Calu3 (cell line): ENCODE data around the gene USP5. TPM values are rescaled to one million over a fixed set of nuclear protein-coding genes. Genes with fewer than 3 reads are reported as not detected.
"Not testable (repeated sequence)": the region's sequence is repeated elsewhere in the genome, so short reads cannot be mapped to it uniquely, and the experiment has no call there.

Source experiments
- BruUV-seq: library from RNA; stranded (reverse); fragments of 400-500 nt; replicated peaks from 2 replicates; lab custom pipeline; 2021; lab: Mats Ljungman, UMichigan
- CTCF ChIA-PET: fragments of 300-600 bp; sonication (Branson Sonifier 250); formaldehyde crosslinking; loops from one replicate; lab custom pipeline; 2022; ENCODE audit warnings: antibody characterized with exemption; lab: Charles Lee
- DNase-seq: peaks from one replicate; pipeline ENCODE4 v3.0.0; 2022
- H3K27ac Mint-ChIP-seq: one replicate; pipeline ENCODE4 v1.8.0; 2022; ENCODE audit warnings: mixed read lengths; ENCODE audit not compliant: unreplicated experiment
- H3K27me3 Mint-ChIP-seq: one replicate; pipeline ENCODE4 v1.8.0; 2022; ENCODE audit warnings: mixed read lengths; ENCODE audit not compliant: unreplicated experiment
- H3K36me3 Mint-ChIP-seq: one replicate; pipeline ENCODE4 v1.8.0; 2022; ENCODE audit warnings: mild to moderate bottlenecking, moderate library complexity, mixed read lengths; ENCODE audit not compliant: insufficient read depth, unreplicated experiment
- H3K4me1 Mint-ChIP-seq: one replicate; pipeline ENCODE4 v1.8.0; 2022; ENCODE audit warnings: mild to moderate bottlenecking, low read depth, mixed read lengths; ENCODE audit not compliant: unreplicated experiment
- H3K4me3 Mint-ChIP-seq: one replicate; pipeline ENCODE4 v1.8.0; 2022; ENCODE audit warnings: mild to moderate bottlenecking, low read depth, moderate library complexity, mixed read lengths; ENCODE audit not compliant: unreplicated experiment
- H3K9me3 Mint-ChIP-seq: one replicate; pipeline ENCODE4 v1.8.0; 2022; ENCODE audit warnings: low read depth, mixed read lengths; ENCODE audit not compliant: unreplicated experiment
- CTCF ChIP-seq: fragments of 200-600 bp; IDR thresholded peaks from one replicate; pipeline ENCODE4 v1.8.0; 2022; ENCODE audit warnings: antibody characterized with exemption; ENCODE audit not compliant: unreplicated experiment
- intact Hi-C: fragments of 100-400 bp; cut with micrococcal nuclease; formaldehyde crosslinking; loops from one replicate; pipeline ENCODE4 v1.10.0; 2022; ENCODE audit not compliant: unreplicated experiment
- total RNA-seq: library from RNA; stranded (reverse); gene quantifications from 2 replicates; pipeline ENCODE4 v1.2.3, GENCODE V29; 2022

USP5 gene
- total RNA-seq, 1 experiment from 2014 or later: 128 TPM

DNA sequence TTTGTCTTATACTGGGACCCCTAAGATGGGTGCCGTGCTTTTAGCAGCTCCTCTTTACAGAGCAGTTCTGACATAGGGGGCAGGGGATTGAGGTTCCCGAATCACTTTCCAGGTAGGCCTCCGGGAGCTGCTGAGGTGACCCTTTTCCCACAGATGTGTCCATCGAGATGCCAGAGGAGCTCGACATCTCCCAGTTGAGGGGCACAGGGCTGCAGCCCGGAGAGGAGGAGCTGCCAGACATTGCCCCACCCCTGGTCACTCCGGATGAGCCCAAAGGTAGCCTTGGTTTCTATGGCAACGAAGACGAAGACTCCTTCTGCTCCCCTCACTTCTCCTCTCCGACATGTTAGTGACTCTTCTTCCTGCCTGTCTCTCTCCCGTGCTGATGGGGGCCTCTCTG, 11.1 kb downstream of the USP5 start:
- Mint-ChIP-seq H3K9me3 (no peaks in the 10 kb centered on the region), H3K27me3 (no peaks in the 10 kb centered on the region), H3K27ac (no peak overlapping the region), H3K36me3 (peaks cover 39% of the 10 kb centered on the region), H3K4me1 (no peaks in the 10 kb centered on the region), H3K4me3 (no peak overlapping the region)
- TF ChIP-seq CTCF: no peak
- BruUV-seq: no TSS peak
- CTCF ChIA-PET: no interaction called here
- DNase-seq: no peak
- intact Hi-C loops: no loop called here

- H3K27ac Mint-ChIP-seq: no peak overlapping the region
- no peaks in the 10 kb centered on the region for H3K27me3 Mint-ChIP-seq
- CTCF ChIA-PET: interaction anchor here (0.6 kb wide), 1 partner anchor 576 kb away, joined by 4 read pairs; no protein-coding TSS in a partner anchor
- peaks cover 6% of the 10 kb centered on the region for H3K4me1 Mint-ChIP-seq
- DNase-seq: no peak
- intact Hi-C loops: no loop called here
- no peak overlapping the region for H3K4me3 Mint-ChIP-seq
- no peak for TF ChIP-seq CTCF
- no TSS peak for BruUV-seq
- H3K36me3 Mint-ChIP-seq: peaks cover 46% of the 10 kb centered on the region
- no peaks in the 10 kb centered on the region for H3K9me3 Mint-ChIP-seq
Observed at GRCh38 chr12:6863586-6864321, 11.8 kb downstream of the USP5 start.

DNA sequence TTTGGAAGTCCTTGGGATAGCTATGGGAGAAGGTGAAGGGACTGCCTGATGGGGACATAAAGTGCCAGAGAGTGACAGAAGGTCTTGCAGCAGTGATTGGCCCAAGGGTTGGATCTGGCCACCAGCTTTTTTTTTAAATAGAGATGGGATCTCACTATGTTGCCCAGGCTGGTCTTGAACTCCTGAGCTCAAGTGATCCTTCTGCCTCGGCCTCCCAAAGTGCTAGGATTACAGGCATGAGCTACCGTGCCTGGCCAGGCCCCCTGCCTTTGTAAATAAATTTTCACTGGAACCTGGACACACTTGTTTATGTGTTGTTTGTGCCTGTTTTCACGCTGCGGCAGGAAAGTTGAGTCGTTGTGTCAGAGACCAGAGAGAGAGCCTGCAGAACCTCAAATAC, 13.4 kb downstream of the USP5 start:
- CTCF ChIA-PET: interaction anchor here (0.6 kb wide), 1 partner anchor 189 kb away, joined by 3 read pairs; no protein-coding TSS in a partner anchor
- not testable (repeated sequence) for H3K27me3 Mint-ChIP-seq, H3K9me3 Mint-ChIP-seq, H3K4me3 Mint-ChIP-seq, DNase-seq, BruUV-seq, H3K27ac Mint-ChIP-seq
- Mint-ChIP-seq H3K36me3 (peaks cover 61% of the 10 kb centered on the region), H3K4me1 (peaks cover 22% of the 10 kb centered on the region)
- intact Hi-C loops: loop anchor here (5.0 kb wide), 2 partner anchors 62 to 77 kb away; partner anchors contain the start of genes ATN1, C12orf57 and RNU7-1

- H3K4me1 Mint-ChIP-seq: peaks cover 32% of the 10 kb centered on the region
- CTCF ChIA-PET: interaction anchor here (0.7 to 1.0 kb wide), 3 partner anchors 14 to 571 kb away, joined by 4 to 6 read pairs (median 5); partner anchors contain the start of gene USP5
- DNase-seq: no peak
- peaks cover 72% of the 10 kb centered on the region for H3K36me3 Mint-ChIP-seq
- no peak for TF ChIP-seq CTCF
- no TSS peak for BruUV-seq
- intact Hi-C loops: loop anchor here (5.0 kb wide), 2 partner anchors 61 to 76 kb away; partner anchors contain the start of genes ATN1, C12orf57 and RNU7-1
- H3K27me3 Mint-ChIP-seq: no peaks in the 10 kb centered on the region
- no peak overlapping the region for H3K4me3 Mint-ChIP-seq
- no peaks in the 10 kb centered on the region for H3K9me3 Mint-ChIP-seq
- peak overlapping the region; percentile 91 for H3K27ac Mint-ChIP-seq
Observed at GRCh38 chr12:6866163-6866919, 14.4 kb downstream of the USP5 start.
